Effector CD4-positive, alpha-beta T cell (primary cell): Measurements from ENCODE around the gene ITPRIPL2.

Experiments used
- DNase-seq: peaks from one replicate; pipeline ENCODE4 v3.0.0-alpha.2; 2020
- total RNA-seq: gene quantifications from one replicate; lab custom pipeline; 2026; lab: John Stamatoyannopoulos, UW

Gene ITPRIPL2
- total RNA-seq, result 1.5 reads per million

- DNase-seq, result no peak
Observed at GRCh38 chr16:19113577-19114358, at the start of gene ITPRIPL2. Gene ITPRIPL2, plus strand, starts transcription at chr16:19113964. Its CDS starts 498 bp downstream, at chr16:19114462.

- DNase-seq, result no peak
Observed at GRCh38 chr16:19066988-19067348, 46.8 kb upstream of the ITPRIPL2 start.

GRCh38 chr16:19067349-19068236 is 46.2 kb upstream of the ITPRIPL2 start, which contains the start of gene COQ7:
Gene COQ7, plus strand, starts transcription at chr16:19067614. Its CDS starts 51 bp downstream, at chr16:19067665.
- DNase-seq, result peak; percentile 98

GRCh38 chr16:19068237-19068815 is 45.4 kb upstream of the ITPRIPL2 start:
- no peak for DNase-seq

DNA sequence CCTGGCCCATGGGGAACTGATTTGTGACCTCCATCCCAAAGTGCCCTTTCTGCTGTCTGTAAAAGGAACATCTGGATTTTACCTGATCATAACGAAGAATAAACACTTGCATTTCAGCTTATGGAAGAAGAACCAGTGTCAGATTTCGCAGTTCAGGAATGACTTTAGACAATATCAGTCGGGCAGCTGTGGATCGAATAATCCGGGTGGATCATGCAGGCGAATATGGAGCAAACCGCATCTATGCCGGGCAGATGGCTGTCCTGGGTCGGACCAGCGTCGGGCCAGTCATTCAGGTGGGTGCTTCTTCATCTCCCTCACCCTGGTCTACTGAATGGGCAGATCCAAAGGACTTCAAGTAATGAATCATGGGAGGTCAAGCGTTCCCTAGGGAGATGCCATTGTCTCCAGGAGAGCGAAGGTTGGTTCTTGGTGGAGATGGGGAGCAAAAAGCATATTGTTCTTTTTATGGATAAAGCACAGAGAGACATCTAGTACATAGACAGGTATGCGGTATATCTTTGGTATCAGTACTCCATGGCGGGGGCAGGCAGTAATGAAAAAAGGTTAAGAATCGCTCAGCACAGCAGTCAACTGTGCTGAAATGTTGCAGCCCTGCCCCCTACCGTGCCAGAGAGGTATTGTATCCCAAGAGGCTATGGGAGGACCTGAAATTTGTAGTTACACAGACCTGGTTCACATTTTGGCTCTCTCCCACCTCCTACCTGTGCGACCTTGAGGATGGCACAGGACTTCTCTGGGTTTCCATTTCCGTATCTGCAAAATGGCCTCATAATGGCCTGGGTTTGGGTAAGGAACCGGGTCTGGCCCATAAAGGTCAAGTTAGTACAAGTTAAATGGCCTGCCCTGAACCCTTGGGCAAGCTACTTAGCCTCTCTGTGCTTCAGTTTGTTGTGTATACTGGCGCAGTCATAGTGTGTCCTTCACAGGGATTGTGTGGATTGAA is 41.7 kb upstream of the ITPRIPL2 start:
- DNase-seq, result peak; percentile 20

GRCh38 chr16:19073344-19073743 is 40.4 kb upstream of the ITPRIPL2 start:
- no peak for DNase-seq

- DNase-seq, result no peak
Observed at GRCh38 chr16:19073863-19074262, 39.9 kb upstream of the ITPRIPL2 start.

- DNase-seq, result no peak
Observed at GRCh38 chr16:19075511-19075910, 38.3 kb upstream of the ITPRIPL2 start.

GRCh38 chr16:19077879-19078278 is 35.9 kb upstream of the ITPRIPL2 start:
- no peak for DNase-seq

DNA sequence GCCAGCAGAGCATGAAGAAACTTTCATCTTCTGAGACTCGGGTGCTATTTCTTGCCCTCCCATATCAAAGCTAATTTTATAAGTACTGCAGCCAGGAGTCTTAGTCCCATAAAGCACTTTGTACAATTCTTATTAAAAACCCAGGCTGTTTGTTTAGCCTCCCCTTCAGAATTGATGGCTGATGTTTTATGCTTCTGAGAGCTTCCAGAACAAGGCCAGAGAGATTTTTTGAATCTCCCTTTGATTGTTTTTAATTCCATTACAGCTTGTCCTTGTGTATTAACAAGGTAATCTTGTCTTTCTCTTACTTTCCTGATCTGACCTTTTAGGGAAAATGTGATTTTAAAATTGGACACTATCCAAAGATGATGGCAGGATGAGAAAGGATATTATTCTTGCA is 30.1 kb upstream of the ITPRIPL2 start:
- no peak for DNase-seq

- no peak for DNase-seq
Observed at GRCh38 chr16:19084139-19084538, 29.6 kb upstream of the ITPRIPL2 start.

- no peak for DNase-seq
Observed at GRCh38 chr16:19084879-19085278, 28.9 kb upstream of the ITPRIPL2 start.

GRCh38 chr16:19085679-19086200 is 28.0 kb upstream of the ITPRIPL2 start:
- no peak for DNase-seq

DNA sequence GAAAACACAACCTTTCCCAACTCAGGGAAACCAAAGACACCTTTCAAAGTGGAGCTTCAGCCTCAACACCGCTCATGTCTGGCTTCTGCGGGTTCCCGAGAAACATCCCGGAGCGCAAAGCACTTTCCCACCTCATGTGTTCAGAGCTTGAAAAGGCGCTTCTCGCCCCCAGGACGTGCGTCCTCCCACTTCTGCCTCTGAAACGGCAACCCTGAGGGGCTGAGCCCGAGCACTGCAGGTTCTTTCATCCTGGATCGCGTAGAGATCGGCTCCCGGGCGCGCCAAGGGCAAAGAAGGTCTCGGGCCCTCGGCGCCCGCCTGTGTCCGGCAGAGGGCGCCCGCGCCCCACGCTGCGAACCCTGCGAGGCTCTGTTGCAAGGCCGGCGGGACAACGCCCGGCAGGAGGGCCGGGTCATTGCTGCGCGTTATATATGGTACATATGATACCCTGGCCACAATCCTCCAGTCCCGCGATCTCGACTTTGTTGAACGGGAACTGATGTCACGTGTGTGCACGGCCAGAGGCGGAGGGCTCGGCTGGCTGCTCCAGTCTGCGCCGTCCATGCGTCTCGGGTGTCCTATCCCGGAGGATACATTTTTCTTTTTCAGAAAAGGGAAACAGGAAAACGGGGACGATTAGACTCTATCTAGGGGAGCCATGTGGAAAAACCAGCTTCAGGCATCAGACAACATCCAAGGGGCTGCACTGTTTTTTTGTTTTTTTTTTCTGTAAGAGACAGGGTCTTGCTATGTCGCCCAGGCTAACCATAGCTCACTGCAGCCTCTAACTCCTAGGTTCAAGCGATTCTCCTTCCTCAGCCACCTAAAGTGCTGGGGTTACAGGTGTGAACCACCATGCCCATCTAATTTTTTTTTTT is 27.2 kb upstream of the ITPRIPL2 start:
- DNase-seq, result peak; percentile 66

GRCh38 chr16:19088341-19088916 is 25.3 kb upstream of the ITPRIPL2 start:
- no peak for DNase-seq

DNA sequence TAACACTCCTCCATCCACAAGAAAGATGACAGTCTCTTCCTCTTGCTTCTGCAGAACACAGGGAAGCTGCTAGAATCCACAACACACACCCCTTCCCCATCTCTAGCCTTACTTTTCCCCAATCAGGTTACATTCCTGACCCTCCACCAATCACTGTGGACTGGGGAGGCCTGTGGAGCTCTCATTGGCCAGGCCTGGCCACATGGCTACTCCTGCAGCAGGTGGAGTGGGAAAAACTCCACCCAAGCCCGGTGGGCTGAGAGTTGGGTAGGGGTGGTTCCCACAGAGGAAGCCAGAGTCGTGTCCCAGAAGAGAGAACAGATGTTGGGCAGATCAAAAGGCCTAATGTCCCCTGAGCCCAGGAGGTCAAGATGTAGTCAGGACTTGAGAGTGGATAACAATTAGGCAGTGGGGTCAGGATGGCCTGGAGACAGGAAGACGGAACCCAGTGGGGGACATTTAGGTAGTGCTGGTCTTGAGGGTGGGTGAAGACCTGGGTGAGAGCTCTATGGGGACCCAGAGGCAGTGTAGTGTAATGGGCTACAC is 24.3 kb upstream of the ITPRIPL2 start:
- no peak for DNase-seq

- DNase-seq, result no peak
Observed at GRCh38 chr16:19090916-19091315, 22.8 kb upstream of the ITPRIPL2 start.

- DNase-seq, result no peak
Observed at GRCh38 chr16:19092653-19093410, 20.9 kb upstream of the ITPRIPL2 start.
